Superior temporal gyrus (tissue), 1 donor: ENCODE results near the gene UNKL.
"Not testable (repeated sequence)": the region's sequence is repeated elsewhere in the genome, so short reads cannot be mapped to it uniquely, and the experiment has no call there.

ENCODE experiments used
- DNase-seq: peaks from one replicate; pipeline ENCODE4 v3.0.0-alpha.2; 2016; ENCODE audit errors: extremely low spot score

UNKL gene

GRCh38 chr16:1338855-1339675, 75.4 kb downstream of the UNKL start:
- DNase-seq: no peak

- no peak for DNase-seq
These were observed 76.3 kb downstream of the UNKL start for GRCh38 chr16:1338119-1338730.

GRCh38 chr16:1337486-1337885, 77.0 kb downstream of the UNKL start:
- no peak for DNase-seq

DNA sequence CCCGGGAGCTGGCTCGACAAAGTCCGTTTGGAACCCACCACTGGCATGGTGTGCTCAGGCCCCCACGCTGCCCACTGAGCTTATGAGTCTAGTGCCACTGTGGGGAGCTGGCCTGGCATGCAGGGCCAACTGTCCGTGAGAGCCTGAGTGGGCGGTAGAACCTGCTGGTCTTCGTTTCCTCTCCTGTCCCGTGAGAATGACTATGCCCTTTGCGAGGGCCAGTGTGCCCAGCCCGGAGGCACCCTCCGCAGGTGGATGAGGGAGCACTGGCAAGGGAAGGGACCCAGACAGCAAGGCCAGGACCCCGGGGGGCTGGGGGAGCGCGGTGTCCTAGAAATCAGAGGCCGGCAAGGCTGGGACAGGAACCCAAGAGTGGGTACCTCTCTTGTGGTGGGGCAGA, 77.9 kb downstream of the UNKL start:
- DNase-seq: no peak

DNA sequence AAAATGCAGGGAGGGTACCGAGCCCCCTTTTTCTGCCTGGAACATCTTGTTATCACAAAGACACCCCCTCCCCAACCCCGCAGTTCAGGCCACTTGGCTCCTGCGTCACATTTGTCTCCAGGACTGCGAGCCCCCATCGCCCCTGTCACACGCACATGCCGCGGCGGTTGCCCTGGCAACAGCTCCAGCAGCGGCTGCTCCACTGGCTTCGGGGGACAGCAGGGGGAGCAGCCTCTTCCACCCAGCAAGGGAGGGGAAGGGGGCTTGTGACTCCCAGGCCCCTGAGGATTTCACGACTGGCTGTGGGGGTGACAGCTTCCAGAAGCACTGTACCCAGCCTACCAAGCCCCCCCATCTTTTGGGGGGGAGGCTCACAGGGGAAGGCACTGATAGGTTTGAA, 78.5 kb downstream of the UNKL start:
- peak; percentile 12 for DNase-seq

GRCh38 chr16:1335211-1335971, 79.1 kb downstream of the UNKL start:
- DNase-seq: peak; percentile 18

- DNase-seq: no peak
These were observed 79.8 kb downstream of the UNKL start for GRCh38 chr16:1334739-1335138.

- no peak for DNase-seq
These were observed 80.4 kb downstream of the UNKL start for GRCh38 chr16:1333854-1334700.

GRCh38 chr16:1333149-1333812, 81.2 kb downstream of the UNKL start, which contains the start of gene BAIAP3:
Gene BAIAP3 (plus strand): TSS chr16:1333645. CDS start chr16:1338550, 4,905 bp downstream.
- no peak for DNase-seq

GRCh38 chr16:1332618-1333148, 81.8 kb downstream of the UNKL start:
- DNase-seq: no peak

GRCh38 chr16:1331712-1332617, 82.5 kb downstream of the UNKL start:
- no peak for DNase-seq

DNA sequence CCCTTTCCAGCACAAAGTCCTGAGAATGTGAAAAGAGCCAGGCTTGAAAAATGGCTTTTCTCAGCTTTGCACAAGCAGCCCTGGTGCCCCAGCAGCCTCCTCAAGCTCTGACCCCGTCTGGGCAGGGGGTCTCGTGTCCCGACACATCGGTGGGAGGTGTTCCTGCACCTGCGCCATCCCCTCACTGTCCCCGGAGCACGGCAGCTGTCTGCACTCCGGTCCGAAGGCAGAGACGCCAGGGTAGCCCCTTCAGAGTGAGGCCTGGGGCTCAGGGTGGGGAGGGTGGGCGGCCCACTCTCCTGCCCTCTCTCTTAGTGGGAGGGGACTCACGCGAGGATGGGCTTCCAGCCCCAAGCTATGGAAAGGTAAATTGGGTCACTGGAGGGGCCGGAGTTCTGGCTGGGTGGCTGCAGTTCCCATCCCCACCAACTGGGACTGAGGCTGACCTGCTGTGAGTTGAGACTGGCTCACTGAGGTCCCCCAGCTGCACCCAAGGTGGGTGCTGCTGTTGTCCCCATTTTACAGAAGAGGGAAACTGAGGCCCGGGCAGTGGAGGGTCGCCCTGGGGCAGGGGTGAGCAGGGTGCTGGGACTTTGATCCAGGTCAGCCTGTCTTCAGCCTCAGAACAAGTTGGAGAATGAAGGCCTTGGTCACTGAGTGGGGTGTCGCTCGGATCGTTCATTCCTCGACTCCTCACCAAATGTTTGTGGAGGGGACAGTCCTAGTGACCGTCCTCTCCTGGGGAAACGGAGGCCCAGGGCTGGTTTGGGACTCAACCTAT, 83.4 kb downstream of the UNKL start:
- DNase-seq: no peak

- no peak for DNase-seq
These were observed 84.1 kb downstream of the UNKL start for GRCh38 chr16:1330260-1330914.

DNA sequence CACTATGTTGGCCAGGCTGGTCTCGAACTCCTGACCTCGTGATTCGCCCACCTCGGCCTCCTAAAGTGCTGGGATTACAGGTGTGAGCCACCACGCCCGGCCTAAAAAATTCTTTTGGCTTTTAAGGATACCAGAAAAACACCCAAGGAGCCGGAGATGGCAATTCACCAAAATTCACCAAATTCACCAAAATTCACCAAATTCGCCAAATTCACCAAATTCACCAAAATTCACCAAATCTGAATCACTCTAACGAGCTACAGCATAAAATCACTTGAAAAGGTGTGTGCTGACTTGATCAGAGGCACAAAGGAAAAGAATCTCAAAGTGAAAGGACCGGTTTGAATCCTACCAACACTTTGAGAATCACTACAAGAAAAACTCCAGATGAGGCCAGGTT, 85.5 kb downstream of the UNKL start:
- not testable (repeated sequence) for DNase-seq

GRCh38 chr16:1328136-1328535, 86.4 kb downstream of the UNKL start:
- not testable (repeated sequence) for DNase-seq

GRCh38 chr16:1327619-1327947, 86.9 kb downstream of the UNKL start:
- no peak for DNase-seq

DNA sequence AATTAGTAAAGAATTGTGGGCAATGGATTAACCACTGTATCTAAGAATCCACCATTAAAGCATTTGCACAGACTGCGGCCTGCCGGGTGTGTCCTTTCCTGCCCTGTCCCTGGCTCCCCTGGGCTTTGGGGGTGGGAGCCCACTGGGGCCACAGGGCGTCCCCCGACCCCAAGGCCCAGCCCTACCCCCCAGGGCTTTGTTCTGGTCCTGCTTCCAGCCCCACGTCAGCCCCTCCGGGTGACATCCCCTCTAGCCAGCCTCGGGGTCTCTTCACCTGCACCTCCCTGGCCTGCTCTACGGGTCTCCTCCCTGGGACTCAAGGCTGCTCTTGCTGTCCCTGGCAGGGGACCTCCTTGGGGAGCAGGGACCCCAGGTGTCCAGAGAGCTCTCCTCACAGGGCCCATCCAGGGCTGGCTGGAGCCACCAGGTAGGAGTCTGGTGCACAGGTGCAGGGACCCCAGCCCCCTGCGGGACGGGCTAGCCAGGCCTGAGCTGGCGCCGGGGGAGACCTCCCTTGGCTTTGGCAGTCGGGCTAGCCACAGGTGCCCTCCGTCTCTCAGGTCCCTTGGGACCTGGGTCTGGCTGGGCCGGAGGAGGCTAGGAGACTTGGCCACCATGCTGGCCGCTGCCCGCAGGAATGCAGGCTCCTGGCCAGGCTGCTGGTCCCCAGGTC, 87.4 kb downstream of the UNKL start:
- no peak for DNase-seq

DNA sequence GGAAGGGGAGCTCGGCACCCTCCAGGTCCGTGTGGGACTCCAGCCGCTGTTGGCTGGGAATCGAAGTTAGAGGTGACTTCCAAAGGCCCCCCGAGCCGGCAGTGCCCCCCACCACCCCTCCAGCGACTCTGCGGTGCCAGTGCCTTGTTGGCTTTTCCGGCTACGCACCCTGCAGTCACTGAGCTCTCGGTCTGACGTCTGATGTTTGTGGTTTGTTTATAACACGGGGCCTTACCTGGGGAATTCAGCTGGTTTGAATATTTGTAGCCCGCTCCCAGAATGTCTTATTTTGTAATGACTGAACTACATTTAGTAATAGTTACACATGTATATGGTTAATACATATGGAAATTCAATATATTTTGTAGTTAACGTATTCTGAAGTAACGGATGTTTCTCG, 88.1 kb downstream of the UNKL start:
- DNase-seq: no peak
